ENCODE data around the gene NHLRC4. TPM values are rescaled to one million over a fixed set of nuclear protein-coding genes. Genes with fewer than 3 reads are reported as not detected.

NHLRC4 gene
- total and polyA plus RNA-seq, 8 donors, result 0.99 to 3.4 (median 2.9) TPM

GRCh38 chr16:527015-527903 is 39.5 kb upstream of the NHLRC4 start, which contains the start of gene CAPN15:
TSS of gene CAPN15 (plus strand) at chr16:527712. CDS start at chr16:546839, 19,127 bp downstream.
- H3K9me3 ChIP-seq, result no peaks in the 10 kb centered on the region
- peak; percentile 90 for ATAC-seq
- intact Hi-C loops (cut with DNase I), result no loop called here
- H3K4me3 ChIP-seq, result peak within 1 kb of the TSS; percentile 79 to 88
- TF ChIP-seq, protein P1, sequence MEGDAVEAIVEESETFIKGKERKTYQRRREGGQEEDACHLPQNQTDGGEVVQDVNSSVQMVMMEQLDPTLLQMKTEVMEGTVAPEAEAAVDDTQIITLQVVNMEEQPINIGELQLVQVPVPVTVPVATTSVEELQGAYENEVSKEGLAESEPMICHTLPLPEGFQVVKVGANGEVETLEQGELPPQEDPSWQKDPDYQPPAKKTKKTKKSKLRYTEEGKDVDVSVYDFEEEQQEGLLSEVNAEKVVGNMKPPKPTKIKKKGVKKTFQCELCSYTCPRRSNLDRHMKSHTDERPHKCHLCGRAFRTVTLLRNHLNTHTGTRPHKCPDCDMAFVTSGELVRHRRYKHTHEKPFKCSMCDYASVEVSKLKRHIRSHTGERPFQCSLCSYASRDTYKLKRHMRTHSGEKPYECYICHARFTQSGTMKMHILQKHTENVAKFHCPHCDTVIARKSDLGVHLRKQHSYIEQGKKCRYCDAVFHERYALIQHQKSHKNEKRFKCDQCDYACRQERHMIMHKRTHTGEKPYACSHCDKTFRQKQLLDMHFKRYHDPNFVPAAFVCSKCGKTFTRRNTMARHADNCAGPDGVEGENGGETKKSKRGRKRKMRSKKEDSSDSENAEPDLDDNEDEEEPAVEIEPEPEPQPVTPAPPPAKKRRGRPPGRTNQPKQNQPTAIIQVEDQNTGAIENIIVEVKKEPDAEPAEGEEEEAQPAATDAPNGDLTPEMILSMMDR (IDR thresholded peaks at IDR 0.05), result peak in 1 of 2 donors; percentile 49
- H3K4me1 ChIP-seq, result peaks cover 21 to 47% of the 10 kb centered on the region in 2 donors
- no peaks in the 10 kb centered on the region for H3K27me3 ChIP-seq
- peak; percentile 87 to 95 (median 93) for DNase-seq
- peak within 1 kb of the TSS; percentile 97 to 98 for H3K27ac ChIP-seq
- peaks cover 0 to 8% of the 10 kb centered on the region in 2 donors for H3K36me3 ChIP-seq

DNA sequence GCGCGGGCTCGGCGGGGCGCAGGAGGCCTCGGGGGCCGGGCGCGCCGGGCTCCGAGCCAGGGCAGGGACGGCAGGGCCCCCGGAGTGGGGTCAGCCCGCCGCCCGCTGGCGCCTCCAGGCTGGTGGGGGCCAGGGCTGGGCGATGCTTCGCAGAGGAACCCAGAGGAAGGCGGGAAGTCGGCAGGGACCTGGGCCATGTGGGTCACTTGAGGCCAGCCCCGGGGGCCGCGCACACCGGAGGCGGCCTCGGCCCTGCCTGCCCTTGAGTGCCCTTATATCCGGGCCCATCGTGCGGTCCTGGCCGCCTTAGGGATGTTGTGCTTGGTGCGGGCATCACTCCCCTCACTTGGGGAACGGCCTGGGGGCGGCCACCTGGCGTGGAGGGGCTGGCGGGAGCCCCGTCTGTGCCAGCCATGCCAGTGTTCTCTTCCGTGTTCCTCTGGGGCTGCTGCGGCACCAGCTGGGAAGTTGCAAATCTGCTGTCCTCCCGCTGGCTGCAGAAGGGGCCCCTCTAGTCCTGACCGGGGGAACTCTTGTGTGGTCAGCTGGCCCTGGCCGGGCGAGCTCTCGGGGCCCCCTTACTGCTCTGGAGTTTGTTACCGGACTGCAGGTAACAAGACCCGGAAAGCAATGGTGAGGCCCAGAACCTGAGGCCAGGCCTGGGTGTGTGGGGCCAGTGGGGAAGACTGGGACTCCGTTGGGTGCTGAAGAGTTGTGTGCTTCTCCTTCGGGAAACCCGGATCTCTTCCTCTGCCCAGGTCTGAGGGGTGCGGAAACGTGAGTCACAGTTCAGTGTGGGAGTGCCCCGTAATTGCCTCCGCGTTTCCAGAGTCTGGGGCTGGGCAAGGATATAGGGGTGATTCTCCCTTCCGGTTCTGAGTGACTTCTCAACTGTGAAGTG is 38.4 kb upstream of the NHLRC4 start:
- Histone ChIP-seq H3K4me1 (peaks cover 21 to 47% of the 10 kb centered on the region in 2 donors), H3K27me3 (no peaks in the 10 kb centered on the region), H3K9me3 (no peaks in the 10 kb centered on the region), H3K36me3 (peaks cover 0 to 8% of the 10 kb centered on the region in 2 donors), H3K27ac (peak overlapping the region; percentile 59 to 83), H3K4me3 (peak overlapping the region; percentile 61 to 88)
- intact Hi-C loops (cut with DNase I), result no loop called here
- peak; percentile 15 for ATAC-seq
- TF ChIP-seq, protein P1 (IDR thresholded peaks at IDR 0.05), result no peak
- DNase-seq, result peak in 2 of 4 donors; percentile 13 to 58

DNA sequence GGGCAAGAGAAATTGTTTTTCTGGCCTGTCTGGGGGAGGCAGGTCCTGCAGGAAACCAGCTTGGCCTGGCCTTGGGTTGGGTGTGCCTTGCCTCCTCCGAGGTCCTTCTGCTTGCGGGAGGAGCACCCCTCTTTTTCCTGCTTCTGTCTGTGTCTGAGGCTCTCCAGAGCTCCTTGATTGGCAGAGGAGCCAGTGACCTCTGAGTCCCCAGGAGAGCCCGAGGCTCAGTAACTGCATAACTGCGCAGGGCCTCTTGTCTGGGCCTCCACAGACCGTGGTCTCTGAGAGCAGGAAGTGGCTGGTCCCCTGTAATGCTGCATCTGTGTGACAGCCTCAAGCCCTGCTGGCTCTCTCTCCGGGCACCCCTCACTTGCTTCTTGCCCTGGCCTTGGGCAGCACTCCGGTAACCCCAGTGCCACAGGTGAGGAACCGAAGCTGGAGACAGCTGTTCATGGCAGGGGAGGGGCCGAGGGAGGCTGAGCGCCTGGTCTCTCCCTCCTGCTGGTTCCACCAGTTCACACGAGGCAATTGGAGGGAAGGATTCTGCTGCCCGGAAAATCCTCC is 37.7 kb upstream of the NHLRC4 start:
- Histone ChIP-seq H3K4me1 (peaks cover 21 to 47% of the 10 kb centered on the region in 2 donors), H3K36me3 (peaks cover 0 to 11% of the 10 kb centered on the region in 2 donors), H3K27ac (peak overlapping the region; percentile 26 to 83), H3K4me3 (peak overlapping the region; percentile 61 to 88), H3K27me3 (no peaks in the 10 kb centered on the region), H3K9me3 (no peaks in the 10 kb centered on the region)
- TF ChIP-seq, protein P1 (IDR thresholded peaks at IDR 0.05), result no peak
- intact Hi-C loops (cut with DNase I), result no loop called here
- DNase-seq (no peak), ATAC-seq (no peak)

GRCh38 chr16:530111-530817 is 36.5 kb upstream of the NHLRC4 start:
- peaks cover 0 to 23% of the 10 kb centered on the region in 2 donors for H3K36me3 ChIP-seq
- no peaks in the 10 kb centered on the region for H3K27me3 ChIP-seq
- DNase-seq (no peak), ATAC-seq (no peak)
- TF ChIP-seq, protein P1 (IDR thresholded peaks at IDR 0.05), result no peak
- no peak overlapping the region for H3K27ac ChIP-seq
- no peak overlapping the region for H3K4me3 ChIP-seq
- intact Hi-C loops (cut with DNase I), result no loop called here
- peaks cover 21 to 44% of the 10 kb centered on the region in 2 donors for H3K4me1 ChIP-seq
- H3K9me3 ChIP-seq, result no peaks in the 10 kb centered on the region

Data from left lung (tissue), 10 donors.